ENCODE measurements around the gene ATF1.

The ATF1 gene

GRCh38 chr12:50720501-50720900 lies 43.4 kb upstream of the ATF1 start:
- DNase-seq (ENCODE audit: low spot score) (no peak), ATAC-seq (ENCODE audit: low read depth) (no peak)
- H3K9me3 ChIP-seq (ENCODE audit: severe bottlenecking) = no peaks in the 10 kb centered on the region
- peaks cover 68% of the 10 kb centered on the region for H3K36me3 ChIP-seq (ENCODE audit: low read depth)
- no peak for TF ChIP-seq CTCF (IDR thresholded peaks at IDR 0.05; ENCODE audit: poor library complexity, severe bottlenecking)
- H3K4me1 ChIP-seq (ENCODE audit: insufficient read depth, poor library complexity, severe bottlenecking) = no peaks in the 10 kb centered on the region
- H3K27ac ChIP-seq (ENCODE audit: poor library complexity, severe bottlenecking) = no peak overlapping the region
- no peak overlapping the region for H3K4me3 ChIP-seq (ENCODE audit: severe bottlenecking)
- H3K27me3 ChIP-seq (ENCODE audit: insufficient read depth, poor library complexity, severe bottlenecking) = no peaks in the 10 kb centered on the region

DNA sequence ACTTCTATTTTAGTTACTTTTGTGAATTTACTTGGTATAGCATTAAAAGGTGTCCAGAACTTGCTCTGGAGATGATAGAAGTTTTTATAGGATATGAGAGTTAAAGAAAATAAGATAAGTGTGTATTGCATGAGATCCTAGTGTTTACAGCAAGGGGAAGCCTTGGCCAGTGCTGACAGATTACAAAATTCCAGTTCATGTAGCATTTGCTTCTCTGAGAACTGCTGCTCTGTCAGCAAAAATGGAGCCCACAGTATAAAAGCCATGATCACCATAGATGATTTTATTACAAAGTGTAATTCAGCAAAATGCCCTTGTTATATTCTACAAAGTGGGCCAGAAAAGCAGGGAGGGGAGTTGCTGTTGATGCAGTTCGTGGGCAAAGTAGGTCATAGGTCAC lies 40.0 kb upstream of the ATF1 start:
- Histone ChIP-seq H3K4me1 (ENCODE audit: insufficient read depth, poor library complexity, severe bottlenecking) (no peaks in the 10 kb centered on the region), H3K9me3 (ENCODE audit: severe bottlenecking) (no peaks in the 10 kb centered on the region), H3K27ac (ENCODE audit: poor library complexity, severe bottlenecking) (no peak overlapping the region), H3K27me3 (ENCODE audit: insufficient read depth, poor library complexity, severe bottlenecking) (no peaks in the 10 kb centered on the region), H3K36me3 (ENCODE audit: low read depth) (peaks cover 73% of the 10 kb centered on the region), H3K4me3 (ENCODE audit: severe bottlenecking) (no peak overlapping the region)
- DNase-seq (ENCODE audit: low spot score) (no peak), ATAC-seq (ENCODE audit: low read depth) (no peak)
- no peak for TF ChIP-seq CTCF (IDR thresholded peaks at IDR 0.05; ENCODE audit: poor library complexity, severe bottlenecking)

DNA sequence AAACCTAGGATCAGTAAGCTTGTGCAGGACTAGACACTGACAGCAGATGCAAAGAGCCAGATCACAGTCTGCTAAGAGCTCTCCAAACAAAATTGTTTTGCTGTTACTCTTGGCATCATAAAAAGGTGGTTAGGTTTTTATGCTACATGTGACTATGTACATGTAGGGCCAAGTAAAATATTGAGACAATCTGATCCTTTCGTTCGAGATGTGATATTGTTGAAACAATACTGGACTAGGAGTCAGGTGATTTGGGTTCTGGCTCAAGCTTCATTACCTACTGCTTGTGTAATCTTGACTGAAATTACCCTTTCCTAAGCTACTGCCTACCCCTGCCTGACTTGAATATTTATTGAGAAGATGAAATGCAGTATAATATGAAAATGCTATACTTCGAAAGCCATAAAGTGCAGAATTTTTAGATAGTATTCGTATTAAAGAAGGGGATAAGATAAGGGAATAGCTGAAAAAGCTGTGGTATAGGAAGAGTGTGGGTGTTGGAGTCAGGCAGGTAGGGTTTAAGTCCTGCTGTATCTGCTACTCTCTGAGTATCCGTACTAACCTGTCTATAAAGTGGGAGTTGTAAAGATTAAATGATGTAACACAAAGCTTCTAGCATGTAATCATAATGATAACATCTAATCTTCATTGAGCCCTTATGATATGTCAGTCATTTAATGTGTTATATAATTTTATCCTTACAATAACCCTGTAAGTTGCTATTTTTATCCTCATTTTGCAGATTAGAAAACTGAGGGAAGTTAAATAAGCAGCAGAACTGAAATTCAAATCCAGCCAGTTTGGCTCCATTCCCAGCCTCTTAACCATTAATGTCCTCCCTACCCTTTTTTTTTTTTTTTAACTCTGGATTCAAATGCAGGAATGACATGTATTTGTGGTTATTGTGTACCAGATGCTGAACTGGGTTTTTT lies 38.6 kb upstream of the ATF1 start:
- H3K4me3 ChIP-seq (ENCODE audit: severe bottlenecking) = no peak overlapping the region
- no peaks in the 10 kb centered on the region for H3K4me1 ChIP-seq (ENCODE audit: insufficient read depth, poor library complexity, severe bottlenecking)
- no peaks in the 10 kb centered on the region for H3K9me3 ChIP-seq (ENCODE audit: severe bottlenecking)
- H3K36me3 ChIP-seq (ENCODE audit: low read depth) = peaks cover 75% of the 10 kb centered on the region
- no peak for DNase-seq (ENCODE audit: low spot score)
- H3K27me3 ChIP-seq (ENCODE audit: insufficient read depth, poor library complexity, severe bottlenecking) = no peaks in the 10 kb centered on the region
- TF ChIP-seq CTCF (IDR thresholded peaks at IDR 0.05; ENCODE audit: poor library complexity, severe bottlenecking) = no peak
- ATAC-seq (ENCODE audit: low read depth) = no peak
- no peak overlapping the region for H3K27ac ChIP-seq (ENCODE audit: poor library complexity, severe bottlenecking)

GRCh38 chr12:50727466-50727865 lies 36.4 kb upstream of the ATF1 start:
- no peaks in the 10 kb centered on the region for H3K9me3 ChIP-seq (ENCODE audit: severe bottlenecking)
- peaks cover 79% of the 10 kb centered on the region for H3K36me3 ChIP-seq (ENCODE audit: low read depth)
- ATAC-seq (ENCODE audit: low read depth) = no peak
- H3K4me1 ChIP-seq (ENCODE audit: insufficient read depth, poor library complexity, severe bottlenecking) = no peaks in the 10 kb centered on the region
- H3K4me3 ChIP-seq (ENCODE audit: severe bottlenecking) = no peak overlapping the region
- H3K27me3 ChIP-seq (ENCODE audit: insufficient read depth, poor library complexity, severe bottlenecking) = no peaks in the 10 kb centered on the region
- no peak for TF ChIP-seq CTCF (IDR thresholded peaks at IDR 0.05; ENCODE audit: poor library complexity, severe bottlenecking)
- no peak overlapping the region for H3K27ac ChIP-seq (ENCODE audit: poor library complexity, severe bottlenecking)
- DNase-seq (ENCODE audit: low spot score) = no peak

GRCh38 chr12:50728417-50728816 lies 35.5 kb upstream of the ATF1 start:
- no peaks in the 10 kb centered on the region for H3K27me3 ChIP-seq (ENCODE audit: insufficient read depth, poor library complexity, severe bottlenecking)
- no peak for TF ChIP-seq CTCF (IDR thresholded peaks at IDR 0.05; ENCODE audit: poor library complexity, severe bottlenecking)
- H3K27ac ChIP-seq (ENCODE audit: poor library complexity, severe bottlenecking) = no peak overlapping the region
- no peaks in the 10 kb centered on the region for H3K9me3 ChIP-seq (ENCODE audit: severe bottlenecking)
- no peak for DNase-seq (ENCODE audit: low spot score)
- no peak overlapping the region for H3K4me3 ChIP-seq (ENCODE audit: severe bottlenecking)
- H3K36me3 ChIP-seq (ENCODE audit: low read depth) = peaks cover 75% of the 10 kb centered on the region
- no peak for ATAC-seq (ENCODE audit: low read depth)
- H3K4me1 ChIP-seq (ENCODE audit: insufficient read depth, poor library complexity, severe bottlenecking) = no peaks in the 10 kb centered on the region

Data from RWPE2 (cell line).